AG04449 (cell line): ENCODE measurements around the gene GALNT6.
A peak's percentile ranks its signal among the peaks of the same experiment; 100 is the strongest.

Source experiments
- CTCF ChIA-PET: fragments of 350-600 bp; formaldehyde crosslinking; extraction: SDS; loops from one replicate; lab custom pipeline; 2021; ENCODE audit warnings: antibody characterized with exemption; lab: Yijun Ruan, JAX
- POLR2A ChIA-PET: fragments of 400-600, 350-600 bp; formaldehyde crosslinking; extraction: SDS; loops from one replicate; lab custom pipeline; 2020; ENCODE audit warnings: antibody characterized with exemption, inconsistent platforms; lab: Yijun Ruan, JAX
- DNase-seq: peaks from one replicate; pipeline ENCODE4 v3.0.0-alpha.2; 2010; ENCODE audit warnings: low read depth, low spot score
- H3K4me3 ChIP-seq: 2 replicates; pipeline ENCODE4 v1.5.1; 2011; ENCODE audit warnings: low read depth, mild to moderate bottlenecking, control low read depth, low read length
- TF ChIP-seq, protein P1 (sequence below): IDR thresholded peaks from one replicate; pipeline ENCODE4 v1.5.1; 2011; ENCODE audit warnings: mild to moderate bottlenecking, moderate library complexity, low read length, control low read depth, inconsistent platforms; ENCODE audit not compliant: insufficient read depth; ENCODE audit errors: missing control alignments

Gene GALNT6

DNA sequence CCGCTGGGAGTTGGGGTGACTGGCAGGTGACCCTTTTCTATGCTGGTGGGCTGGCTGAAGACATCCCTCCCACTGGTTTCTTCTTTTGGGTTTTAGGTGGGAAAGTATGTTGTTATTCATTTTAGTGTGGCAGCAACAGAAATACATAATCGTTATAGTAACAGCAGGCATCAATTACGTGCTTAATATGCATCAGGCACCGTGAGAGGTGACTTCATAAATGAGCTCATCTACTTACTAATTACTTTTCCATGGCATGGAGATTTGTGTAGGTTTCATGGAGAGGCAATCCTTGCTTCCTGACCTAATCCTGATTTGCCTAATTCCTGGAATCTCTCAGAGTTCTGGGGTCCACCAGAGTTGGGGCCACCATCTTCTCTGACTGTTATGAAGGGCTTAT lies 31.4 kb downstream of the GALNT6 start:
- POLR2A ChIA-PET = no interaction called here
- no peak for DNase-seq
- no peak overlapping the region for H3K4me3 ChIP-seq
- CTCF ChIA-PET = interaction anchor here (4.4 to 5.1 kb wide), 2 partner anchors 9 to 18 kb away, joined by 19 to 42 read pairs; no protein-coding TSS in a partner anchor
- TF ChIP-seq, protein P1, sequence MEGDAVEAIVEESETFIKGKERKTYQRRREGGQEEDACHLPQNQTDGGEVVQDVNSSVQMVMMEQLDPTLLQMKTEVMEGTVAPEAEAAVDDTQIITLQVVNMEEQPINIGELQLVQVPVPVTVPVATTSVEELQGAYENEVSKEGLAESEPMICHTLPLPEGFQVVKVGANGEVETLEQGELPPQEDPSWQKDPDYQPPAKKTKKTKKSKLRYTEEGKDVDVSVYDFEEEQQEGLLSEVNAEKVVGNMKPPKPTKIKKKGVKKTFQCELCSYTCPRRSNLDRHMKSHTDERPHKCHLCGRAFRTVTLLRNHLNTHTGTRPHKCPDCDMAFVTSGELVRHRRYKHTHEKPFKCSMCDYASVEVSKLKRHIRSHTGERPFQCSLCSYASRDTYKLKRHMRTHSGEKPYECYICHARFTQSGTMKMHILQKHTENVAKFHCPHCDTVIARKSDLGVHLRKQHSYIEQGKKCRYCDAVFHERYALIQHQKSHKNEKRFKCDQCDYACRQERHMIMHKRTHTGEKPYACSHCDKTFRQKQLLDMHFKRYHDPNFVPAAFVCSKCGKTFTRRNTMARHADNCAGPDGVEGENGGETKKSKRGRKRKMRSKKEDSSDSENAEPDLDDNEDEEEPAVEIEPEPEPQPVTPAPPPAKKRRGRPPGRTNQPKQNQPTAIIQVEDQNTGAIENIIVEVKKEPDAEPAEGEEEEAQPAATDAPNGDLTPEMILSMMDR = no peak

- POLR2A ChIA-PET = interaction anchor here (0.7 kb wide), 1 partner anchor 356 kb away, joined by 6 read pairs; no protein-coding TSS in a partner anchor
- CTCF ChIA-PET = interaction anchor here (5.1 kb wide), 1 partner anchor 7 kb away, joined by 42 read pairs; no protein-coding TSS in a partner anchor
- DNase-seq = no peak
- H3K4me3 ChIP-seq = no peak overlapping the region
- TF ChIP-seq, protein P1 = no peak
Observed at GRCh38 chr12:51358496-51358895, 32.7 kb downstream of the GALNT6 start.

GRCh38 chr12:51357374-51358047 lies 33.7 kb downstream of the GALNT6 start:
- no peak overlapping the region for H3K4me3 ChIP-seq
- no peak for DNase-seq
- TF ChIP-seq, protein P1 = no peak
- POLR2A ChIA-PET = no interaction called here
- CTCF ChIA-PET = no interaction called here

GRCh38 chr12:51351913-51352532 lies 39.2 kb downstream of the GALNT6 start:
- ChIA-PET CTCF (interaction anchor here (0.6 to 5.1 kb wide), 22 partner anchors 9 to 587 kb away, joined by 3 to 45 read pairs (median 5); partner anchors contain the start of genes POU6F1 and SMAGP), POLR2A (interaction anchor here (0.8 to 0.9 kb wide), 2 partner anchors 20 to 268 kb away, joined by 3 read pairs; partner anchors contain the start of gene CSRNP2)
- TF ChIP-seq, protein P1 = peak; percentile 76
- H3K4me3 ChIP-seq = no peak overlapping the region
- DNase-seq = no peak

- DNase-seq = peak; percentile 50
- H3K4me3 ChIP-seq = no peak overlapping the region
- CTCF ChIA-PET = interaction anchor here (0.9 to 4.8 kb wide), 7 partner anchors 8 to 584 kb away, joined by 3 to 45 read pairs (median 8); partner anchors contain the start of gene SLC11A2
- POLR2A ChIA-PET = no interaction called here
- TF ChIP-seq, protein P1 = no peak
Observed at GRCh38 chr12:51349026-51349425, 42.2 kb downstream of the GALNT6 start.

GRCh38 chr12:51348116-51348515 lies 43.1 kb downstream of the GALNT6 start:
- DNase-seq = no peak
- H3K4me3 ChIP-seq = no peak overlapping the region
- CTCF ChIA-PET = interaction anchor here (1.1 kb wide), 1 partner anchor 360 kb away, joined by 3 read pairs; no protein-coding TSS in a partner anchor
- TF ChIP-seq, protein P1 = no peak
- POLR2A ChIA-PET = no interaction called here
